HL-60 (cell line): ENCODE results near the gene OXLD1.

Source experiments
- CTCF ChIP-seq: IDR thresholded peaks from one replicate; pipeline ENCODE4 v1.5.1; 2011; ENCODE audit warnings: low read length, control low read depth, inconsistent platforms; ENCODE audit not compliant: insufficient read depth
- GABPA ChIP-seq: IDR thresholded peaks from 2 replicates; pipeline ENCODE4 v1.6.1; 2012; ENCODE audit warnings: low read depth
- POLR2AphosphoS5 ChIP-seq: IDR thresholded peaks from 2 replicates; pipeline ENCODE4 v1.6.1; 2012; ENCODE audit warnings: low read depth
- REST ChIP-seq: IDR thresholded peaks from 2 replicates; pipeline ENCODE4 v1.6.1; 2012; ENCODE audit warnings: low read depth; ENCODE audit not compliant: insufficient replicate concordance
- SPI1 ChIP-seq: IDR thresholded peaks from 2 replicates; pipeline ENCODE4 v1.6.1; 2012; ENCODE audit warnings: low read depth, mild to moderate bottlenecking, borderline replicate concordance

- TF ChIP-seq POLR2AphosphoS5 (no peak), CTCF (no peak), GABPA (no peak), SPI1 (no peak), REST (no peak)
Measured at GRCh38 chr17:81631482-81631881, 34.9 kb downstream of the OXLD1 start.
